GM21390 (cell line): Measurements from ENCODE around the gene TSHZ2.
"Not testable (repeated sequence)": the region's sequence is repeated elsewhere in the genome, so short reads cannot be mapped to it uniquely, and the experiment has no call there.

ENCODE experiments used
- ATAC-seq: cut with Tn5 transposase; IDR thresholded peaks from one replicate; pipeline ENCODE4 v1.9.1; 2021; ENCODE audit not compliant: unreplicated experiment

Gene TSHZ2

GRCh38 chr20:53024653-53025052 lies 52.5 kb downstream of the TSHZ2 start:
- not testable (repeated sequence) for ATAC-seq

GRCh38 chr20:53027089-53027488 lies 54.9 kb downstream of the TSHZ2 start:
- no peak for ATAC-seq

DNA sequence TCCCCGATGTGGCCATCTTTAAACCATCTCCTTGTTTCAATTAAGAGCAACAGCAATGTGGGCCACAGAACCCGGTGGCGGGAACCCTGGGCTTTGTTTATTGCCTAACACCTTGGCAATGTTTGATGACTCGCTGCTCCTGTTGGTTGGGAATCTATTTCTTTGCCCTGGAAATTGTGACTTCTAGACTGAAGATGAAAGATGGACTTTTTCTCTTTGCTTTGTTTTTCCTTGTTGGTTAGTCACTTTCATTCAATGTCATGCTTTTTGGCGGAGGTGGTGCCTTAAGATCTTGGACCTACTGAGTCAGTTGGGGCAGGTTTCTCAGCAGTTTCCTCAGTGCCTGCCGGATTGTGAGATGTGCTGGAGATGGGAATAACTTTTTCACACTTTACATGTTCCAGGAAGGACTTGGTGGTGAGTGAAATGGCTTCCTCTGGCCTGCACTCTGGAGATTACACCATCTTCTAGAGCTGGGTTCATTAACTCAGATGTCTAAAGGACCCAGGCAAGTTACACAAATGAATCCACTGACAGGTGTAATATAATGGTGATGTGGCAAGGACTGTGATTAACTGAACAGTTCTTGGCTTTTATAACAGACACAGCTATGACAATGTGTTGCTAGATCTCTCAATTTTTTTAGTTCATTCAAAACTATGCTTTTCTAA lies 56.3 kb downstream of the TSHZ2 start:
- no peak for ATAC-seq

GRCh38 chr20:53030061-53030460 lies 57.9 kb downstream of the TSHZ2 start:
- no peak for ATAC-seq

- ATAC-seq = no peak
These were observed 59.9 kb downstream of the TSHZ2 start for GRCh38 chr20:53032046-53032445.

DNA sequence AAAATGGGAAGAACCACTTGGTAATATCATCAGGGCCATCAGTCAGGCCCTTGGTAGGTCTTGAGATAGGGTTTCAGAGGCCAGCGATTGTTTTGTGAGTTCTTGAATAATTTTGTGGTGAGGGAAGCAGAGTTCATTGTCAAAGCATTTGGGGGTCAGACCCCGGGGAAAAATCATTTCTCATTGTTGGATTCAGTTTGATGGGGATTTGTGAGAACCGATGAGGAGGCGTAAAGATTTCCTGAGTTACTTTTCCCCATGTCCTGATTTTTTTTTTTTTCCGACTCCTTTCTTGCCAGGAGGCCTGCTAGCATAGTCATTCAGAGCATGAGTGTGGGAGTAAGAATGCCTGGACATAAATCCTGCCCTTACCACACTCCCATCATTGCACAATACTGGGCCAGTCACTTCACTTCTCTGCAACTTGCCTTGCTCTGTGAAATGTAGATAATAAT lies 60.3 kb downstream of the TSHZ2 start:
- ATAC-seq = no peak

DNA sequence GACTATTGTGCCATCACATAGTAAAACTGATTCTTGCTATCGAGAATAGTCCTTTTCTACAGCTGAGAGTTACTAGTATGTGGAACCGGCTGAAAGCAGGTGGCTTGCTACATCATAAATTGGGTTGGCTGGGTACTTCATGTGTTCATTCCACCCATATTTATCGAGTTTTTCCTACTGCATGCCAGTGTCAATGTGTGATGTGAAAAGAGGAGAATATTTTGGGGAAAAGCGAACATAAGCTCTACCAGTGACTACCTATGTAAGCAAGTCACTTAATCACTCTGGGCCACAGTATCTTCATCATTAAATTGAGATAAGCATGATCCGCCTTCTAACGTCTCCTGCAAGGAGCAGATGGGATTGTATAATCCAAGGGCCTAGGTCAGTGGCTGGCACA lies 61.0 kb downstream of the TSHZ2 start:
- no peak for ATAC-seq

GRCh38 chr20:53034899-53035298 lies 62.7 kb downstream of the TSHZ2 start:
- no peak for ATAC-seq

DNA sequence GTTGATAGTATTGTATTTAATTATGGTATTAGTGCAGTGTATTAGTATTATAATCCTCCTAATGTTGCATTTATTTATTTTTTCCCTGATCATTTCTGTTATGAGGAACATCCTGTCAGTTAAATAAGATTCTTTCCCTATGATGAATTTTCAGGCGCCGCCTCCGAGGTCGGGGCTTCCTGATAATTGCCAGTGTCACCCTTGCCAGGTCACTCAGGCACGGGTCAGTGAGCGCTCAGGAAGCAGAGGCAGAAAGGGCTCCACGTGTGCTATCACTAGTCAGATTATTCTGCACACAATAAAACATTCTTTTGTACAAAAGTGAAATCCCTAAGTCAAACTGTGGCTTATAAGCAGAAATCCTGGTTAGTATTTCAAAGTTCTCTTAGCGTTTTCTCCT lies 64.8 kb downstream of the TSHZ2 start:
- ATAC-seq = no peak

- no peak for ATAC-seq
These were observed 65.5 kb downstream of the TSHZ2 start for GRCh38 chr20:53037621-53038020.

GRCh38 chr20:53038299-53038698 lies 66.1 kb downstream of the TSHZ2 start:
- ATAC-seq = no peak

DNA sequence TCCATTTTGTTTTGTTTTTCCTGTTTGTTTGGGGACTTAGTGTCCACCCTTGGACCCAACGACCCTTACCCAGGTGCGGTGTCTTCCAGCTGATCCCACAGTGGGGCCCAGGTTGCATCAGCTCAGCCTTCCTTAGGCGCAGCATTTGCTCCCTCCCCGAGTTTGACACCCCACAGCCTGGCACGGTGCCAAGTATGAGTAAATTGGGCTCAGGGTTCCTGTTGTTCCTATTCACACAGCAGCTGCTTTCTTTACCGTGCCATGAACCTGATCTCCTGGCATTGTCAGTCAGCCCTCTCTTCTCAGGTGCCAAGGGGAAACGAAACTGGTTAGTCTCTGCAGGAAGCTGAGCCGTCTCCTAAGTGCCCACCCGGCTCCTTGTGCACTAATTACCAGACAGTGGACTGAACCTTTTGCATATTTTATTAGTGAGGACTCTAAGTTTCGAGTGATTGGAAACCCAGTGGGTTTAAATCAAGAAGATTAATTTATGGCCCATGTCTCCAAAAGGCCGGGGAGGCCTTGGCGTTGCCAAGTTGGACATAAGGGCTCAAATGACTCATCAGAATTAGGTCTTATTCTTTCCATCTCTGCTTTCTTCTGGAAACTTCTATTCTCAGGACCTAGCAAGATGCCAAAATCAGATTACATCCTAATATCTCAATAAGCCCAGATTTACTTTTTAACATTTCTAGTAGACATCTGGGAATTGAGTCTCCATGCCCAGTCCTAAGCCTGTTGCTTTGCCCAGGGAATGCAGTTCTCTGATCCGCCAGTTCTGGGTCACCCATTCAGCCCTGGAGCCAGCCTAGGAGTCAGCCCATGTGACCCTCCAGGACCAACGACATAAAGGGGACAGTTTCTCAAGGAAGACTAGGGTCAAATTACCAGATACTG lies 68.8 kb downstream of the TSHZ2 start:
- no peak for ATAC-seq

DNA sequence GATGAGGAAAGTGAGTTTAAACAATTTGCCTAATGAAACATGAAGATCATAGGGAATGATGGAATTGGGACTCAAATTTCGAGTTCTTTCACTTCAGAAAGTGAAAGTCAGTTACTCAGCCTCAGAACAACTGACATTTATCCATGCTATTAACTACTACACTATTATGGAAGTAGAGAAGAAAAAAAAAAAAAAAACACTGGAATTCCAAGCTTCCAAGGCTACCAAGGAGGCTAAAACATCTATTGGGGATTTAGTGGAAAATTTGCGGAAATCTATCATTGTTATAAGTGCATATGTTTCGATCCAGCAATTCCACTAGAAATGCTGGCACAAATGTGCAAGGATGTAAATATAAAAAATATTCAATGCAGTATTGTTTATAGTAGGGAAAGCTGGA lies 70.4 kb downstream of the TSHZ2 start:
- no peak for ATAC-seq

GRCh38 chr20:53044296-53044695 lies 72.1 kb downstream of the TSHZ2 start:
- ATAC-seq = no peak

- no peak for ATAC-seq
These were observed 73.8 kb downstream of the TSHZ2 start for GRCh38 chr20:53045941-53046340.

DNA sequence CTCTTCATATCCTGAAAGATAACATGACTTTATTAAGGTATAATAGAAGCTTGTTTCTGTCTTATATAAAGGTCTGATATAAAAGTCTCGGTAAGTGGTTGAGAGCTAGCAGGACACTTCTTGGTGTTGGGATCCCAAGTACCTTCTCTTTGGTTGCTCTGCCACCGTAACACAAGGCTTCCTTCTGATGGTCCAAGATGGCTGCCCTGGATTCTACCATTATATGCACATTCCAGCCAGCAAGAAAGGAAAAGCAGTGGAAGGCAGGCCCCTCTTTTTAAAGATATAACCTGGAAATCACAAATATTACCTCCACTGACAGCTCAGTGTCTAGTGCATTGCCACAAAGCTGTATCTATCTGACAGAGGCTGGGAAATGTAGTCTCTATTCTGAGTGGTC lies 75.0 kb downstream of the TSHZ2 start:
- no peak for ATAC-seq

DNA sequence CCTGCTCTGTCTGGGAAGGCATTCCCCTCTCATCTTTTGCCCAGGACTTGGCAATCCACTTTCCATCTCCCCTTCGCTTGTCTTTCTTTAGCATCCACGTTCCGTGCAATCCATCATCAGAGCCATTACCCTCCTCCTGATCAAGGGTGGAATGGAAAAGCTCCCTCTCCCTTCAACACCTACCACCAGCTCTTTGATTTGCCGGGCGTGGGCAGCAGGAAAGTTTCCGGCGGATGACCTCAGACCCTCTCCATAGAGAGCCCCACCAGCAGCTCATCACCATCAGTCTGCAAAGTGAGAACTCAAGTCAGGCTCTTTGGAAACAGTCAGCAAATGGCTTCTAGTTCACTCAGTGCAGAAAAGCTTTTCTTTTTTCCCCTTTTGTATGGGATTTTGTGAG lies 76.2 kb downstream of the TSHZ2 start:
- no peak for ATAC-seq

GRCh38 chr20:53050338-53050737 lies 78.2 kb downstream of the TSHZ2 start:
- ATAC-seq = no peak

- no peak for ATAC-seq
These were observed 80.2 kb downstream of the TSHZ2 start for GRCh38 chr20:53052380-53052779.

DNA sequence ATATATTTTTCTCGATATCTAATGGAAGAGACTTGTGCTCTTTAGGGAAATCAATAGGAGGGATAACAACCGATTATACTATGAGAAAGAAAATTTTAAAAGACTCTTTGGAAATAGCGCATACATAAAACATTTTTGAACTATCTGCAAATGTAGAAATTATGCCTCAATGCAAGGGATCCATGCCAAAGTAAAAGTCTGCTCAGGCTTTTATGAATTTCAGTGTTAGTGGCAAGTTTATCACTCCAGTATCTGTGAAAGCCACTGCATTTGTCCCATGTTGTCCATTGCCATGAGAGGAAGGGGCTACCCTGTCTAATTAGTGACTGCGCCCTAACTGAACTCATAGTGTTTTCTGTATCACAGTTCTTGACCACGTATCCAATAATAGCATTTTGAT lies 81.4 kb downstream of the TSHZ2 start:
- no peak for ATAC-seq

DNA sequence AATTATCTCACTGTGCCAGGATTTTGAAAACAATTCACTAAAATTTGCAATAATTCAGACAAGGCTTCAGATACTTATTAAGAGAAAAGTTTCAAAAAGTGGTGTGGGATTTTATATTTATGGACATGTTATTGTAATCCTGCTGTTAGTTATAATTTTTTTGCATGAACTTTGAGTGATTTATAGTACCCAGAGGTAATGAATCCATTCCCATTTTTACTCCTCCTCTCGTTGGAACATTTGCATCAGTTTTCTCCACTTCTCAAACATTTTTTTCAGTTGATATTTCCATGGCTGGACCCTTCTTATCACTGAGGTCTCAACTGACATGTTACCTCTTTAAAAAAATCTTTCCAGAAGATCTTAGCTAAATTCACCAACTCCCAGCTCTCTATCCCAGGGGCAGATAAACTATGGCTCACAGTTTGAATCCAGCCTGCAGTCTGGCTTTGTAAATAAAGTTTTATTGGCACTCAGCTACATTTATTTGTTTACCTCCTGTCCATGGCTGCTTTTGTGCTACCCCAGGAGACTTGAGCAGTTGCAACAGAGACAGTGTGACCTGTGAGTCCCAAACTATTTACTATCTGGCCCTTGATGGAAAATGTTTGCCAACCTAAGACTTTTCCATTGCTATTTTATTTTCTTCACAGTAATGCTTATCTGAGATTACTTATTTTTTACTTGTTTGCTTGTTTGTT lies 83.4 kb downstream of the TSHZ2 start:
- ATAC-seq = no peak

DNA sequence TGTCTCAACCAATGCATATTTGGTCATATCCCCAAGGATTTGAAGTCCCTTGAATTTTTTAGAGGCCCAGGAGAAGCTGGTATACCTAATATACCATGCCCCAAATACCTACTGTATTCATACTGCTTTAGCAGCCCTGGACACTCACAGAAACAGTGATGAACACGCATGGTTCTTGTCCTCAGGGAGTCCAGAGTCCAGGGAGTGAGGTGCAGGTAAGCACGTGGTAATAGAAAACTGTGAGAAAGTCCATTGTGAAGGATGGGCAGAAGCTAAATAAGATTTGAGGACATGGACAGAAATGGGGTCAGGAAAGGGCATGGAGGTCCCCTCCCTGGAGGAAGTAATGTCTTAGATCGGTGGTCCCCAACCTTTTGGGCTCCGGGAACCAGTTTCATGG lies 85.4 kb downstream of the TSHZ2 start:
- ATAC-seq = no peak
